Measurements from ENCODE around the gene TARS2. TPM values are rescaled to one million over a fixed set of nuclear protein-coding genes. Genes with fewer than 3 reads are reported as not detected.
A peak's percentile ranks its signal among the peaks of the same experiment; 100 is the strongest.

Gene TARS2
- total RNA-seq, 2 donors from 2014 or later, result 28.8 to 35.3 TPM

GRCh38 chr1:150537732-150538684 is 50.8 kb downstream of the TARS2 start:
- Mint-ChIP-seq H3K27me3 (peaks cover 7% of the 10 kb centered on the region), H3K27ac (no peak overlapping the region)

GRCh38 chr1:150543500-150544143 is 56.4 kb downstream of the TARS2 start:
- no peak overlapping the region for H3K27ac Mint-ChIP-seq
- H3K9me3 Mint-ChIP-seq, result no peaks in the 10 kb centered on the region
- no peak overlapping the region for H3K4me3 Mint-ChIP-seq
- H3K4me1 Mint-ChIP-seq, result no peaks in the 10 kb centered on the region
- ATAC-seq (replicated peaks), result no peak
- H3K27me3 Mint-ChIP-seq, result peaks cover 7% of the 10 kb centered on the region
- H3K36me3 Mint-ChIP-seq (ENCODE audit: low read depth), result no peaks in the 10 kb centered on the region

More at GRCh38 chr1:150537732-150538684, 50.8 kb downstream of the TARS2 start:
- no peaks in the 10 kb centered on the region for H3K36me3 Mint-ChIP-seq (ENCODE audit: low read depth)
- no peak for ATAC-seq (replicated peaks)
- H3K4me3 Mint-ChIP-seq, result no peak overlapping the region
- no peaks in the 10 kb centered on the region for H3K4me1 Mint-ChIP-seq
- H3K9me3 Mint-ChIP-seq, result no peaks in the 10 kb centered on the region

- Mint-ChIP-seq H3K4me1 (no peaks in the 10 kb centered on the region), H3K27ac (no peak overlapping the region), H3K36me3 (ENCODE audit: low read depth) (no peaks in the 10 kb centered on the region), H3K27me3 (peaks cover 4% of the 10 kb centered on the region), H3K9me3 (no peaks in the 10 kb centered on the region), H3K4me3 (no peak overlapping the region)
- no peak for ATAC-seq (replicated peaks)
These were observed 57.0 kb downstream of the TARS2 start for GRCh38 chr1:150544204-150544603.

GRCh38 chr1:150545486-150546032 is 58.3 kb downstream of the TARS2 start:
- no peaks in the 10 kb centered on the region for H3K4me1 Mint-ChIP-seq
- no peak for ATAC-seq (replicated peaks)
- H3K9me3 Mint-ChIP-seq, result no peaks in the 10 kb centered on the region
- H3K4me3 Mint-ChIP-seq, result no peak overlapping the region
- H3K27ac Mint-ChIP-seq, result no peak overlapping the region
- H3K36me3 Mint-ChIP-seq (ENCODE audit: low read depth), result no peaks in the 10 kb centered on the region
- peaks cover 4% of the 10 kb centered on the region for H3K27me3 Mint-ChIP-seq

GRCh38 chr1:150546294-150546937 is 59.2 kb downstream of the TARS2 start:
- Mint-ChIP-seq H3K27ac (no peak overlapping the region), H3K27me3 (peaks cover 4% of the 10 kb centered on the region), H3K9me3 (no peaks in the 10 kb centered on the region), H3K36me3 (ENCODE audit: low read depth) (no peaks in the 10 kb centered on the region), H3K4me1 (no peaks in the 10 kb centered on the region), H3K4me3 (no peak overlapping the region)
- ATAC-seq (replicated peaks), result no peak

GRCh38 chr1:150548324-150548631 is 61.1 kb downstream of the TARS2 start:
- no peak for ATAC-seq (replicated peaks)
- no peaks in the 10 kb centered on the region for H3K9me3 Mint-ChIP-seq
- H3K4me3 Mint-ChIP-seq, result peak overlapping the region; percentile 77
- no peaks in the 10 kb centered on the region for H3K36me3 Mint-ChIP-seq (ENCODE audit: low read depth)
- no peaks in the 10 kb centered on the region for H3K4me1 Mint-ChIP-seq
- peaks cover 4% of the 10 kb centered on the region for H3K27me3 Mint-ChIP-seq
- no peak overlapping the region for H3K27ac Mint-ChIP-seq

- no peaks in the 10 kb centered on the region for H3K27me3 Mint-ChIP-seq
- H3K27ac Mint-ChIP-seq, result no peak within 1 kb of the TSS
- peak within 1 kb of the TSS; percentile 77 for H3K4me3 Mint-ChIP-seq
- H3K36me3 Mint-ChIP-seq (ENCODE audit: low read depth), result no peaks in the 10 kb centered on the region
- no peaks in the 10 kb centered on the region for H3K4me1 Mint-ChIP-seq
- peak; percentile 76 for ATAC-seq (replicated peaks)
- no peaks in the 10 kb centered on the region for H3K9me3 Mint-ChIP-seq
These were observed 61.6 kb downstream of the TARS2 start, which contains the start of gene ADAMTSL4 for GRCh38 chr1:150548632-150549495. Gene ADAMTSL4, plus strand, starts transcription at chr1:150549408. Its CDS starts 2,881 bp downstream, at chr1:150552289.

- ATAC-seq (replicated peaks), result no peak
- Mint-ChIP-seq H3K27ac (no peak overlapping the region), H3K36me3 (ENCODE audit: low read depth) (no peaks in the 10 kb centered on the region), H3K4me3 (peak overlapping the region; percentile 65), H3K4me1 (no peaks in the 10 kb centered on the region), H3K27me3 (no peaks in the 10 kb centered on the region), H3K9me3 (no peaks in the 10 kb centered on the region)
These were observed 62.4 kb downstream of the TARS2 start for GRCh38 chr1:150549496-150550221.

GRCh38 chr1:150550222-150551050 is 63.2 kb downstream of the TARS2 start:
- no peaks in the 10 kb centered on the region for H3K36me3 Mint-ChIP-seq (ENCODE audit: low read depth)
- peaks cover under 1% of the 10 kb centered on the region for H3K4me1 Mint-ChIP-seq
- H3K9me3 Mint-ChIP-seq, result no peaks in the 10 kb centered on the region
- H3K27me3 Mint-ChIP-seq, result no peaks in the 10 kb centered on the region
- ATAC-seq (replicated peaks), result no peak
- no peak overlapping the region for H3K27ac Mint-ChIP-seq
- H3K4me3 Mint-ChIP-seq, result no peak overlapping the region

- no peak for ATAC-seq (replicated peaks)
- Mint-ChIP-seq H3K4me3 (no peak overlapping the region), H3K4me1 (peaks cover 5% of the 10 kb centered on the region), H3K27me3 (no peaks in the 10 kb centered on the region), H3K27ac (peak overlapping the region; percentile 52), H3K9me3 (no peaks in the 10 kb centered on the region), H3K36me3 (ENCODE audit: low read depth) (no peaks in the 10 kb centered on the region)
These were observed 64.0 kb downstream of the TARS2 start for GRCh38 chr1:150551051-150551783.

GRCh38 chr1:150551784-150552127 is 64.5 kb downstream of the TARS2 start:
- ATAC-seq (replicated peaks), result no peak
- peaks cover 5% of the 10 kb centered on the region for H3K4me1 Mint-ChIP-seq
- no peak overlapping the region for H3K4me3 Mint-ChIP-seq
- H3K27me3 Mint-ChIP-seq, result no peaks in the 10 kb centered on the region
- H3K27ac Mint-ChIP-seq, result peak overlapping the region; percentile 52
- H3K36me3 Mint-ChIP-seq (ENCODE audit: low read depth), result no peaks in the 10 kb centered on the region
- no peaks in the 10 kb centered on the region for H3K9me3 Mint-ChIP-seq
